Transverse colon (tissue), 4 donors: ENCODE results near the gene GCLC.

ENCODE experiments used
- CTCF ChIP-seq, 5 experiments: fragments of 200-600 bp in 3 of 5; fragments of 450-650 bp in 2 of 5; sonication (generic) in 3 of 5; IDR thresholded peaks; 1 replicate in 2 of 5; 2 replicates in 3 of 5; pipeline ENCODE4 v1.5.1; 2016 to 2017; ENCODE audit warnings: antibody characterized with exemption in 5 of 5, inconsistent platforms in 3 of 5, mild to moderate bottlenecking in 2 of 5, moderate library complexity in 1 of 5
- EP300 ChIP-seq: sonication (generic); formaldehyde crosslinking; IDR thresholded peaks from one replicate; pipeline ENCODE4 v1.6.1; 2017; ENCODE audit warnings: antibody characterized with exemption, low read depth
- POLR2A ChIP-seq: fragments of 450-650 bp; IDR thresholded peaks from one replicate; pipeline ENCODE4 v1.6.1; 2016; ENCODE audit warnings: antibody characterized with exemption, mild to moderate bottlenecking, moderate library complexity
- POLR2AphosphoS5 ChIP-seq, 3 donors: sonication (generic); formaldehyde crosslinking; IDR thresholded peaks; one replicate each; pipeline ENCODE4 v1.6.1; 2016; ENCODE audit warnings: antibody characterized with exemption in 3 of 3

- no peak for TF ChIP-seq CTCF (IDR thresholded peaks at IDR 0.05)
- TF ChIP-seq POLR2AphosphoS5 (IDR thresholded peaks at IDR 0.05) = no peak
- TF ChIP-seq EP300 = no peak
- no peak for TF ChIP-seq POLR2A
Measured at GRCh38 chr6:53530780-53531386, 14.0 kb downstream of the GCLC start.
